ENCODE measurements around the gene DNAH2.
A peak's percentile ranks its signal among the peaks of the same experiment; 100 is the strongest.

Gene DNAH2

DNA sequence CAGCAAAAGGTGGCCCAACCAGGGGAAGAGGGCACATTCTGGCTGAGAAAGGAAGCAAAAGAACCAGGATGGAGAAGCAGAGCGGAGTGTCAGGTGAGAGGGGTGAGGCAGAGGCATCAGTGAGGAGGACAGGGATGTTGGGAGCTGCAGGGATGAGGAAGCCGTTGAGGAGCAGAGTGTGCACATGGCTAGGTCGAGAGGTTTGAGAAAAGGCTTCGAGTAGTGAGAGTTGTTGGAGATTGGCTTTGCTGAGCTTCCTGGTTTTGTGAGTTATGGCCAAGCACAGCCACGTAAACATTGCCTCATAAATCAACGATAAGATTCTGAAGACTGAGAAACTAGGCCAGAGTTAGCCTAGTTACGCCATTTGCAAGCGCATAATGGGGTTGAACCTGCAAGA is 26.9 kb downstream of the DNAH2 start:
- Histone ChIP-seq H3K9ac (ENCODE audit: insufficient read length, low read depth) (peak overlapping the region; percentile 36), H3K36me3 (ENCODE audit: insufficient read depth, insufficient read length, low read length) (no peaks in the 10 kb centered on the region), H3K27me3 (ENCODE audit: insufficient read depth, insufficient read length) (no peaks in the 10 kb centered on the region), H3K4me1 (ENCODE audit: insufficient read depth, insufficient read length) (no peaks in the 10 kb centered on the region), H3K4me3 (ENCODE audit: insufficient read length, low read depth) (no peak overlapping the region), H3K9me3 (ENCODE audit: insufficient read depth, low read length) (no peaks in the 10 kb centered on the region)
- TF ChIP-seq YY1 (IDR thresholded peaks at IDR 0.05; ENCODE audit: insufficient read depth, insufficient read length) (no peak), SUZ12 (IDR thresholded peaks at IDR 0.05; ENCODE audit: extremely low read depth, insufficient read depth, insufficient read length) (no peak), ZNF274 (IDR thresholded peaks at IDR 0.05; ENCODE audit: low read depth, low read length) (no peak)
- no peak for DNase-seq (ENCODE audit: low read depth, low spot score)

DNA sequence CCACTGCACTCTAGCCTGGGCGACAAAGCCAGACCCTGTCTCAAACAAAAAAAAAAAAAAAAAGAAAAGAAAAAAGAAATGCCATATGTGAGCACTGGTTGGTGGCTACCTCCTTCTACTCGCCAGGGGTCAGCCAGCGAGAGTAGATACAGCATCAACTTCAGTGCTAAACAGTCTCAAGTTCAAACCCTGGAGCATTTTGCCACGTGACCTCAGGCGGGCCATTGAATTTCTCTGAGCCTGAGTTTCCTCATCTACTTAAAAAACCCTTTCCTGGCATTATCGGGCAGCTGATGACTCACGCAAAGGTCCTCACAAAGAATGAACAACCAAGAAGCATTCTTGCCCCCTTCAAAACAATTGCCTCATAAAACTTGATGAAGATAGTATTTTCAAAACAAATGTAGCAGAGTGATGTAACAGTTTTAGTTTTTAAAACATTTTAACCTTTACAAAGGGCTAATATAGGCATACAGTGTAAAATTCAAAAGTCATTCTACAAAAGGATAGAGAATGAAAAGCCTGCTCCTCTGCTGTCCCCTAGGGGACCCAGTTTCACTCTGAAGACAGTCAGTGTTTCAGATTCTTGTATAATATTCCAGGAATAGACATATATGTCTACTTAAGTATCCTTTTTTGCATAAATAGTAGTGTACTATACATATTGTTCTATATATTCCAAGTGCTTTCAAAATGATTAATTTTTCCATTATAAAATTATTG is 28.4 kb downstream of the DNAH2 start:
- no peaks in the 10 kb centered on the region for H3K9me3 ChIP-seq (ENCODE audit: insufficient read depth, low read length)
- H3K27me3 ChIP-seq (ENCODE audit: insufficient read depth, insufficient read length), result no peaks in the 10 kb centered on the region
- TF ChIP-seq YY1 (IDR thresholded peaks at IDR 0.05; ENCODE audit: insufficient read depth, insufficient read length) (no peak), SUZ12 (IDR thresholded peaks at IDR 0.05; ENCODE audit: extremely low read depth, insufficient read depth, insufficient read length) (no peak), ZNF274 (IDR thresholded peaks at IDR 0.05; ENCODE audit: low read depth, low read length) (no peak)
- no peak overlapping the region for H3K4me3 ChIP-seq (ENCODE audit: insufficient read length, low read depth)
- H3K4me1 ChIP-seq (ENCODE audit: insufficient read depth, insufficient read length), result no peaks in the 10 kb centered on the region
- no peak overlapping the region for H3K9ac ChIP-seq (ENCODE audit: insufficient read length, low read depth)
- no peak for DNase-seq (ENCODE audit: low read depth, low spot score)
- no peaks in the 10 kb centered on the region for H3K36me3 ChIP-seq (ENCODE audit: insufficient read depth, insufficient read length, low read length)

DNA sequence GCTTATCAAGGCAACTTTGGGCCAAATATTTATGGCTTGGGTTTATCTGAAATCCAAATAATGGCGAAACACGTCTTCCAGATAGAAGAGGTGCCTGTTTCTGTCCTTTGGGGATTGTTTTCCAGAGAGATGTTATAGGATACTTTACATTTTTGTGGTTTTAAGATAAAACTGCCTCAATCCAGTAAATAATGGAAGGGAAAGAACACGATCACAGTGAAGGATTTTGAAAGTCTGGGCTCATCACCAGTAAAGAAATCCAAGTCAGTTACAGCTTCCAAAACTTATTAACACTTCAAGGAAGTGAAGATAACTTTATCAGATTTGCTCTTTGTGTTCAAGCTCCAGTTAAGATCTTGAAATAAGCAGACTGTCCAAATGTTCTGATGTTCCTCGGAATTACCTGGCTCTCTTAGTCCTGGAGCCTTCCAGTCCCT is 30.1 kb downstream of the DNAH2 start:
- H3K9ac ChIP-seq (ENCODE audit: insufficient read length, low read depth), result no peak overlapping the region
- no peak for DNase-seq (ENCODE audit: low read depth, low spot score)

DNA sequence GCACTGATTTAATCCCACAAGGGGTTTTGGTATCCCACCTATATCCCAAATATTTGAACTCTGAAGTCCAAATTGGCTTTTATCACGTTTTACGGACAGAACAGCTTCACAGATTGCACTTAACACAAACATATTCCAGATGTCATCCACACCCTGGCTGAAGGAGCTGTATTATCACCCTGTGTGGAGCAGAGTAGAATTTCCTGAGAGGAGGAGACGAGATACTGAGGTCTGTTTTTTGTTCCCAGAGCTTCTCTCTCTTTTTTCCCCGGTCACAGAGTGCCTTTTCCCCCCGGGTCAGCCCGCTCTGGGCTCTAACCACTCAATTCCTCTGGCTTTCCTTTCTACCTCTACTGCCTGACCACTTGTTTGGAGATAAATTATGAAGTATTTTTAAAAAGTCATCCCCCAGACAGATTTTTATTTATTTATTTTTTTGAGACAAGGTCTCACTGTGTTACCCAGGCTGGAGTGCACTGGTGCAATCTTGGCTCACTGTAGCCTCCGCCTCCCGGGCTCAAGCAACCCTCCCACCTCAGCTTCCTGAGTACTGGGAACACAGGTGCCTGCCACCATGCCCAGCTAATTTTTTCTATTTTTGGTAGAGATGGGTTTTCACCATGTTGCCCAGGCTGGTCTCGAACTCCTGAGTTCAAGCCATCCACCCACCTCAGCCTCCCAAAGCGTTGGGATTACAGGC is 30.7 kb downstream of the DNAH2 start:
- H3K9ac ChIP-seq (ENCODE audit: insufficient read length, low read depth), result no peak overlapping the region
- no peaks in the 10 kb centered on the region for H3K4me1 ChIP-seq (ENCODE audit: insufficient read depth, insufficient read length)
- DNase-seq (ENCODE audit: low read depth, low spot score), result no peak
- H3K36me3 ChIP-seq (ENCODE audit: insufficient read depth, insufficient read length, low read length), result no peaks in the 10 kb centered on the region
- no peak overlapping the region for H3K4me3 ChIP-seq (ENCODE audit: insufficient read length, low read depth)
- TF ChIP-seq YY1 (IDR thresholded peaks at IDR 0.05; ENCODE audit: insufficient read depth, insufficient read length) (no peak), ZNF274 (IDR thresholded peaks at IDR 0.05; ENCODE audit: low read depth, low read length) (no peak), SUZ12 (IDR thresholded peaks at IDR 0.05; ENCODE audit: extremely low read depth, insufficient read depth, insufficient read length) (no peak)
- no peaks in the 10 kb centered on the region for H3K27me3 ChIP-seq (ENCODE audit: insufficient read depth, insufficient read length)
- no peaks in the 10 kb centered on the region for H3K9me3 ChIP-seq (ENCODE audit: insufficient read depth, low read length)

More for the DNA sequence above, 30.1 kb downstream of the DNAH2 start:
- Histone ChIP-seq H3K9me3 (ENCODE audit: insufficient read depth, low read length) (no peaks in the 10 kb centered on the region), H3K4me1 (ENCODE audit: insufficient read depth, insufficient read length) (no peaks in the 10 kb centered on the region), H3K27me3 (ENCODE audit: insufficient read depth, insufficient read length) (no peaks in the 10 kb centered on the region), H3K36me3 (ENCODE audit: insufficient read depth, insufficient read length, low read length) (no peaks in the 10 kb centered on the region), H3K4me3 (ENCODE audit: insufficient read length, low read depth) (no peak overlapping the region)
- no peak for TF ChIP-seq SUZ12 (IDR thresholded peaks at IDR 0.05; ENCODE audit: extremely low read depth, insufficient read depth, insufficient read length)
- no peak for TF ChIP-seq ZNF274 (IDR thresholded peaks at IDR 0.05; ENCODE audit: low read depth, low read length)
- no peak for TF ChIP-seq YY1 (IDR thresholded peaks at IDR 0.05; ENCODE audit: insufficient read depth, insufficient read length)

DNA sequence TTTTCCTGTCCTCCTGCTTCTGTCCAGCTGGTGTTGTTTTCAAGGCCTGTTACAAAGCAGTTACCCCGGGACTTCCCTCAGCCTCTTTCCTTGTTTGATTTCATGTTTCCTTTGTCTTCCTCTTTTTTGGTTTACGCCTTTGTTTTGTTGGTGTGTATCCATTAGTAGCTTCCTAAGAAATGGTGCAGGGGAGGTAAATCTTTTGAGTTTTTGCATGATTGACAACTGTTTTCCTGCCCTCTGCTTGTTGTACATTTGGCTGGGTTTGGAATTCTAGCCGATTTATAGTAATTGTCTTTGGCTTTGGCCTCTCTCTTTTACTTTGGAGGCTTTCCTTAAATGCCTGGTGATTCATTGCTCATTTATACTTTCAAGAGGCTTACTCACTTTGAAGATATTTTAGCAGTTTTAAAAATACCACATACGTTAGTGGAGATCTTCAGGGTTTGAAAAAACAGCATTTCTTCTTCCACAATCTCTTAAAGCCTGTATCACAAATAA is 32.8 kb downstream of the DNAH2 start:
- H3K9me3 ChIP-seq (ENCODE audit: insufficient read depth, low read length), result no peaks in the 10 kb centered on the region
- H3K36me3 ChIP-seq (ENCODE audit: insufficient read depth, insufficient read length, low read length), result no peaks in the 10 kb centered on the region
- no peak for TF ChIP-seq SUZ12 (IDR thresholded peaks at IDR 0.05; ENCODE audit: extremely low read depth, insufficient read depth, insufficient read length)
- TF ChIP-seq YY1 (IDR thresholded peaks at IDR 0.05; ENCODE audit: insufficient read depth, insufficient read length), result no peak
- TF ChIP-seq ZNF274 (IDR thresholded peaks at IDR 0.05; ENCODE audit: low read depth, low read length), result no peak
- H3K27me3 ChIP-seq (ENCODE audit: insufficient read depth, insufficient read length), result no peaks in the 10 kb centered on the region
- H3K9ac ChIP-seq (ENCODE audit: insufficient read length, low read depth), result no peak overlapping the region
- H3K4me1 ChIP-seq (ENCODE audit: insufficient read depth, insufficient read length), result no peaks in the 10 kb centered on the region
- DNase-seq (ENCODE audit: low read depth, low spot score), result no peak
- no peak overlapping the region for H3K4me3 ChIP-seq (ENCODE audit: insufficient read length, low read depth)

DNA sequence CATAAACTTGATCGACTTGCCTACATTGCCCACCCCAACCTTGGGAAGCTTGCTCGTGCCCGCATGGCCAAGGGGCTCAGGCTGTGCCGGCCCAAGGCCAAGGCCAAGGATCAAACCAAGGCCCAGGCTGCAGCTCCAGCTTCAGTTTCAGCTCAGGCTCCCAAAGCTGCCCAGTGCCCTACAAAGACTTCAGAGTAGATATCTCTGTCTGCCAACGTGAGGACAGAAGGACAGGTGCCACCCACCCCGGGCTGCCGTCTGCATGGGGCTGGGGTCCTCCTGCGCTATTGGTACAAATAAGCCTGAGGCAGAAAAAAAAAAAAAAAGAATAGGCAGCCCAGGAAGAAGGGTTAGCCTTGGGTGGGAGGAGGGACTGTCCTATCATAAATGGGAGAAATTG is 37.1 kb downstream of the DNAH2 start:
- no peak for DNase-seq (ENCODE audit: low read depth, low spot score)
- Histone ChIP-seq H3K27me3 (ENCODE audit: insufficient read depth, insufficient read length) (no peaks in the 10 kb centered on the region), H3K4me1 (ENCODE audit: insufficient read depth, insufficient read length) (no peaks in the 10 kb centered on the region), H3K9me3 (ENCODE audit: insufficient read depth, low read length) (no peaks in the 10 kb centered on the region), H3K36me3 (ENCODE audit: insufficient read depth, insufficient read length, low read length) (no peaks in the 10 kb centered on the region), H3K9ac (ENCODE audit: insufficient read length, low read depth) (no peak overlapping the region), H3K4me3 (ENCODE audit: insufficient read length, low read depth) (no peak overlapping the region)
- no peak for TF ChIP-seq YY1 (IDR thresholded peaks at IDR 0.05; ENCODE audit: insufficient read depth, insufficient read length)
- TF ChIP-seq ZNF274 (IDR thresholded peaks at IDR 0.05; ENCODE audit: low read depth, low read length), result no peak
- no peak for TF ChIP-seq SUZ12 (IDR thresholded peaks at IDR 0.05; ENCODE audit: extremely low read depth, insufficient read depth, insufficient read length)

All from NT2/D1 (cell line).